OCI-LY7 (cell line): ENCODE data around the gene MBOAT2. TPM values are rescaled to one million over a fixed set of nuclear protein-coding genes. Genes with fewer than 3 reads are reported as not detected.

Source experiments
- BruUV-seq: library from RNA; stranded (reverse); fragments of 400-500 nt; replicated peaks from 2 replicates; lab custom pipeline; 2021; lab: Mats Ljungman, UMichigan
- CTCF ChIA-PET: fragments of 300-600 bp; sonication (Branson Sonifier 250); formaldehyde crosslinking; loops from one replicate; lab custom pipeline; 2022; ENCODE audit warnings: antibody characterized with exemption; ENCODE audit not compliant: unreplicated experiment; lab: Charles Lee
- POLR2A ChIA-PET: fragments of 300-600 bp; sonication (Branson Sonifier 250); formaldehyde crosslinking; loops from one replicate; lab custom pipeline; 2022; ENCODE audit warnings: antibody characterized with exemption; lab: Charles Lee
- DNase-seq: peaks from one replicate; pipeline ENCODE4 v3.0.0-alpha.2; 2015; ENCODE audit warnings: low spot score
- H2AFZ ChIP-seq: fragments of 200-600 bp; sonication (generic), shearing (Covaris generic); 2 replicates; pipeline ENCODE4 v1.6.1; 2014; ENCODE audit warnings: mild to moderate bottlenecking, antibody characterized with exemption, low read length, moderate library complexity
- H3K27ac ChIP-seq: fragments of 200-600 bp; sonication (generic); 2 replicates; pipeline ENCODE4 v1.5.1; 2014; ENCODE audit warnings: mixed run types, low read depth, mild to moderate bottlenecking, moderate library complexity, low read length, inconsistent platforms; ENCODE audit not compliant: poor library complexity, severe bottlenecking
- H3K36me3 ChIP-seq: fragments of 200-600 bp; sonication (generic); 2 replicates; pipeline ENCODE4 v1.6.1; 2014; ENCODE audit warnings: mild to moderate bottlenecking, antibody characterized with exemption, low read length, moderate library complexity, mixed read lengths; ENCODE audit not compliant: insufficient read depth
- H3K4me1 ChIP-seq: fragments of 200-600 bp; sonication (generic); 2 replicates; pipeline ENCODE4 v1.5.1; 2014; ENCODE audit warnings: mild to moderate bottlenecking, low read length; ENCODE audit not compliant: insufficient read depth, poor library complexity, severe bottlenecking
- H3K4me2 ChIP-seq: fragments of 200-600 bp; sonication (generic); 2 replicates; pipeline ENCODE4 v1.6.1; 2014; ENCODE audit warnings: mild to moderate bottlenecking, low read length
- H3K4me3 ChIP-seq: fragments of 200-600 bp; sonication (generic); 2 replicates; pipeline ENCODE4 v1.5.1; 2014; ENCODE audit warnings: mild to moderate bottlenecking, low read depth, low read length; ENCODE audit not compliant: poor library complexity, severe bottlenecking
- H3K79me2 ChIP-seq: fragments of 200-600 bp; sonication (generic); 2 replicates; pipeline ENCODE4 v1.6.1; 2016; ENCODE audit warnings: low read depth, mild to moderate bottlenecking, low read length, moderate library complexity, mixed read lengths; ENCODE audit not compliant: insufficient read depth
- H3K9me2 ChIP-seq: fragments of 200-600 bp; sonication (generic); 2 replicates; pipeline ENCODE4 v1.6.1; 2016; ENCODE audit warnings: mild to moderate bottlenecking, low read length, mixed read lengths; ENCODE audit not compliant: insufficient read depth
- H3K9me3 ChIP-seq: fragments of 200-600 bp; sonication (generic); 2 replicates; pipeline ENCODE4 v1.6.1; 2014; ENCODE audit warnings: mild to moderate bottlenecking, mixed run types, low read length, mixed read lengths
- H4K20me1 ChIP-seq: fragments of 200-600 bp; sonication (generic); 2 replicates; pipeline ENCODE4 v1.6.1; 2014; ENCODE audit warnings: mild to moderate bottlenecking, antibody characterized with exemption, low read length, moderate library complexity, mixed read lengths; ENCODE audit not compliant: insufficient read depth
- CTCF ChIP-seq: fragments of 200-600 bp; sonication (generic); conservative IDR thresholded peaks from 2 replicates; pipeline ENCODE4 v1.5.1; 2014; ENCODE audit warnings: mild to moderate bottlenecking, antibody characterized with exemption, low read length, moderate library complexity, mixed read lengths
- EZH2phosphoT487 ChIP-seq: fragments of 200-600 bp; sonication (generic); IDR thresholded peaks from 2 replicates; pipeline ENCODE4 v1.6.1; 2018; ENCODE audit warnings: low read depth, borderline replicate concordance, mild to moderate bottlenecking, mixed run types, antibody characterized with exemption, low read length, moderate library complexity, mixed read lengths
- intact Hi-C: fragments of 100-400 bp; cut with micrococcal nuclease; formaldehyde crosslinking; loops from one replicate; pipeline ENCODE4 v1.10.0; 2022; ENCODE audit not compliant: unreplicated experiment
- total RNA-seq, 2 experiments: library from RNA; depleted of rRNA in 1 of 2; stranded (reverse); fragments of >200 nt in 1 of 2; shearing (Covaris generic) in 1 of 2; gene quantifications; 2 replicates each; pipeline ENCODE4 v1.2.3, GENCODE V29; 2014 to 2022

MBOAT2 gene
- total RNA-seq, 2 experiments from 2014 or later: 0.28 to 0.93 TPM

DNA sequence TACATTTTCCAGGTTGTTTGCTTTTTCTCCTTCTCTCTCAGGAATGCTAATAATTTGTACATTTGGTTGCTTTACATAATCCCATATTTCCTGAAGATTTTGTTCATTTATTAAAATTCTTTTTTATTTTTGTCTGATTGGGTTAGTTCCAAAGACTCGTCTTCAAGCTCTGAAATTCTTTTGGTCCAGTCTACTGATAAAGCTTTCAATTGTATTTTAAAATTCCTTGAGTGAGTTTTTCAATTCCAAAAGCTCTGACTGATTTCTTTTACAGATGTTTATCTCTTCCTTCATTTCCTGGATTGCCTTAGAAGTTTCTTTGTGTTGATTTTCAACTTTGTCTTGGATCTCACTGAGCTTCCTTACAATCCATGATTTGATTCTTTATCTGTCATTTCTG, 50.0 kb downstream of the MBOAT2 start:
- Histone ChIP-seq H3K36me3 (no peaks in the 10 kb centered on the region), H4K20me1 (no peaks in the 10 kb centered on the region), H3K9me2 (no peaks in the 10 kb centered on the region), H3K4me1 (no peaks in the 10 kb centered on the region), H3K4me3 (no peak overlapping the region), H2AFZ (no peak overlapping the region), H3K4me2 (no peak overlapping the region), H3K9me3 (peaks cover 18% of the 10 kb centered on the region), H3K27ac (no peak overlapping the region), H3K79me2 (no peaks in the 10 kb centered on the region)
- TF ChIP-seq CTCF (no peak), EZH2phosphoT487 (no peak)
- no peak for DNase-seq
- CTCF ChIA-PET: no interaction called here
- BruUV-seq: no TSS peak
- intact Hi-C loops: no loop called here
- POLR2A ChIA-PET: no interaction called here

DNA sequence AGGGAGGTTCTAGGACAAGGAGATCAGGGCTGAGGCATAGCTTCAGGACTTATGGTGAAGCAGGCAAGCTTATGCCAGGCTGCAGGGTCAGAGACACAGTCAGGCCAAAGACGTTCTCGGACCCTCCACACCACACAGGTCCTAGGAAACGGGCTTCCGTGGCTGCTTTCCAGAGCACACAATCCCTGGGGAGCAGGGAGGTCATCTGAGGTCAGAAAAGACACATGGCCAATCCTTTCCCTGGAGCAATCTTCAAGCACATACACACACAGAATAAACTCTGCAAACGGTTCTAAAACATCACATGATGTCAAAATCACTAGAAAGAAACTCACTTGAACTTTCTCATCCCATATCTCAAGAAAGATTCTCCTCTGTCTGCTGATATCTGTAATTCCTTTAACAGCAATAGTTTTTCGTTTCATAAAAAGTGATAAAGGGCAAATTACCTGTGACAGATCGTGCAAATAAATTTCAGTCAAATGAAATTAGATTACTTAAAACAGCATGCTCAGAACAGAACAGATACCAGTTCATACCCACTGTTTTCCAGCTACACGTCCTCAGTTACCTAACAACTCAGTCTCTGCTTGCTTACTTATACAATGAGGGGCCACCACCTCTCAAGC, 63.9 kb downstream of the MBOAT2 start:
- H3K79me2 ChIP-seq: no peaks in the 10 kb centered on the region
- H2AFZ ChIP-seq: no peak overlapping the region
- H3K4me3 ChIP-seq: no peak overlapping the region
- no peak for DNase-seq
- no peaks in the 10 kb centered on the region for H4K20me1 ChIP-seq
- H3K9me2 ChIP-seq: no peaks in the 10 kb centered on the region
- TF ChIP-seq CTCF (no peak), EZH2phosphoT487 (no peak)
- ChIA-PET CTCF (no interaction called here), POLR2A (no interaction called here)
- no peak overlapping the region for H3K4me2 ChIP-seq
- H3K9me3 ChIP-seq: no peaks in the 10 kb centered on the region
- no peaks in the 10 kb centered on the region for H3K36me3 ChIP-seq
- no TSS peak for BruUV-seq
- no peak overlapping the region for H3K27ac ChIP-seq
- intact Hi-C loops: no loop called here
- no peaks in the 10 kb centered on the region for H3K4me1 ChIP-seq

GRCh38 chr2:8938384-8938783, 65.1 kb downstream of the MBOAT2 start:
- POLR2A ChIA-PET: no interaction called here
- H4K20me1 ChIP-seq: no peaks in the 10 kb centered on the region
- H3K36me3 ChIP-seq: no peaks in the 10 kb centered on the region
- H3K9me2 ChIP-seq: no peaks in the 10 kb centered on the region
- no peak overlapping the region for H2AFZ ChIP-seq
- TF ChIP-seq EZH2phosphoT487 (no peak), CTCF (no peak)
- CTCF ChIA-PET: no interaction called here
- no peaks in the 10 kb centered on the region for H3K9me3 ChIP-seq
- no TSS peak for BruUV-seq
- H3K27ac ChIP-seq: no peak overlapping the region
- no peak overlapping the region for H3K4me3 ChIP-seq
- intact Hi-C loops: no loop called here
- H3K79me2 ChIP-seq: no peaks in the 10 kb centered on the region
- no peak for DNase-seq
- H3K4me1 ChIP-seq: no peaks in the 10 kb centered on the region
- H3K4me2 ChIP-seq: no peak overlapping the region
